HepG2 (cell line): Measurements from ENCODE around the gene SURF6. TPM values are rescaled to one million over a fixed set of nuclear protein-coding genes. Genes with fewer than 3 reads are reported as not detected.

Source experiments
- ATAC-seq: fragments of 200-7000 bp; cut with Tn5 transposase; 3 replicates; pipeline ENCODE4 v1.9.1; 2020; ENCODE audit warnings: mild to moderate bottlenecking, moderate library complexity
- BruUV-seq: library from RNA; stranded (reverse); fragments of 400-500 nt; replicated peaks from 2 replicates; lab custom pipeline; 2021; lab: Mats Ljungman, UMichigan
- CTCF ChIA-PET: fragments of 300-600 bp; formaldehyde crosslinking; extraction: SDS; loops from one replicate; lab custom pipeline; 2021; ENCODE audit warnings: low total read pairs, inconsistent platforms, low intra/inter-chr PET ratio; lab: Yijun Ruan, JAX
- POLR2A ChIA-PET: fragments of 350-600 bp; sonication (Branson Sonifier 250); formaldehyde crosslinking; loops from one replicate; lab custom pipeline; 2020; ENCODE audit warnings: antibody characterized with exemption, inconsistent platforms; lab: Yijun Ruan, JAX
- DNase-seq: peaks from one replicate; pipeline ENCODE4 v3.0.0-alpha.2; 2015; ENCODE audit warnings: low spot score
- FAIRE-seq: peaks from 3 replicates; lab custom pipeline; 2011; peaks lifted over from hg19 to GRCh38; lab: Jason Lieb, UNC
- H2AFZ ChIP-seq: one replicate; pipeline ENCODE4 v1.6.1; 2011; ENCODE audit warnings: low read length, inconsistent platforms
- H3K27ac ChIP-seq: fragments of 300-600 bp; 3 replicates; pipeline ENCODE4 v1.8.0; 2011; ENCODE audit warnings: mixed run types, mild to moderate bottlenecking, mixed read lengths, low read length, inconsistent platforms; ENCODE audit not compliant: insufficient read depth; ENCODE audit errors: extremely low read length
- H3K27me3 ChIP-seq, 2 experiments: fragments of 200-600 bp in 1 of 2; 2 replicates in 1 of 2; 3 replicates in 1 of 2; pipeline versions ENCODE4 v1.6.0 to v1.8.0; 2011; ENCODE audit warnings: low read length in 2 of 2, mild to moderate bottlenecking in 2 of 2, moderate library complexity in 2 of 2, inconsistent platforms in 1 of 2; ENCODE audit not compliant: insufficient read depth in 2 of 2, control insufficient read depth in 1 of 2
- H3K36me3 ChIP-seq, 2 experiments: fragments of 200-600 bp in 1 of 2; replicated peaks in 1 of 2; 2 replicates in 1 of 2; 3 replicates in 1 of 2; pipeline versions ENCODE4 v1.5.1 to v1.8.0; 2011; ENCODE audit warnings: low read length in 2 of 2, inconsistent platforms in 1 of 2; ENCODE audit not compliant: insufficient read depth in 2 of 2, control insufficient read depth in 1 of 2
- H3K4me1 ChIP-seq: 2 replicates; pipeline ENCODE4 v1.5.1; 2012; ENCODE audit warnings: low read length, inconsistent platforms; ENCODE audit not compliant: insufficient read depth
- H3K4me2 ChIP-seq: 2 replicates; pipeline ENCODE4 v1.6.0; 2011; ENCODE audit warnings: low read depth, low read length, inconsistent platforms
- H3K4me3 ChIP-seq, 3 experiments: fragments of 200-600 bp in 1 of 3; sonication (generic), shearing (Covaris generic) in 1 of 3; replicated peaks in 1 of 3; 2 replicates each; pipeline ENCODE4 v1.5.1; 2011 to 2016; ENCODE audit warnings: low read length in 3 of 3, inconsistent platforms in 2 of 3, low read depth in 2 of 3, mild to moderate bottlenecking in 2 of 3, control low read depth in 1 of 3, mixed read lengths in 1 of 3; ENCODE audit not compliant: insufficient read depth in 1 of 3
- H3K79me2 ChIP-seq: one replicate; pipeline ENCODE4 v1.6.1; 2011; ENCODE audit warnings: low read length, inconsistent platforms; ENCODE audit not compliant: insufficient read depth
- H3K9ac ChIP-seq: 2 replicates; pipeline ENCODE4 v1.6.0; 2011; ENCODE audit warnings: mild to moderate bottlenecking, low read depth, low read length, inconsistent platforms; ENCODE audit not compliant: insufficient read depth
- H3K9me3 ChIP-seq: 2 replicates; pipeline ENCODE4 v1.5.1; 2012; ENCODE audit warnings: mild to moderate bottlenecking, low read length
- H4K20me1 ChIP-seq: 2 replicates; pipeline ENCODE4 v1.6.0; 2011; ENCODE audit warnings: inconsistent platforms, mild to moderate bottlenecking, low read length, moderate library complexity; ENCODE audit not compliant: insufficient read depth
- ETV5 ChIP-seq: IDR thresholded peaks from 2 replicates; pipeline ENCODE4 v1.6.1; 2018; ENCODE audit warnings: missing biosample characterization, missing genetic modification reagents, inconsistent platforms, borderline replicate concordance
- GABPA ChIP-seq, 2 experiments: IDR thresholded peaks; 2 replicates each; pipeline ENCODE4 v1.6.1; 2011 to 2016; ENCODE audit warnings: low read depth in 2 of 2, low read length in 1 of 2, missing biosample characterization in 1 of 2, missing genetic modification characterization in 1 of 2
- TMF1 ChIP-seq: sonication (generic); formaldehyde crosslinking; IDR thresholded peaks from 2 replicates; pipeline ENCODE4 v1.8.1; 2022; ENCODE audit warnings: low read depth, missing genetic modification reagents
- ZNF776 ChIP-seq: sonication (generic); formaldehyde crosslinking; IDR thresholded peaks from 2 replicates; pipeline ENCODE4 v1.4.0; 2020; ENCODE audit warnings: mild to moderate bottlenecking, missing genetic modification reagents
- WGBS: methylation state at CpG from one replicate; pipeline ENCODE4 v1.1.6; 2017; ENCODE audit warnings: low lambda C conversion rate; 5-methylcytosine and 5-hydroxymethylcytosine counted together
- in situ Hi-C: cut with HindIII; loops from 2 replicates; pipeline ENCODE4 v1.10.0; 2017; ENCODE audit warnings: low pct_unique_long_range_greater_than_20kb; ENCODE audit not compliant: extremely low pct_ligation_motif_present
- intact Hi-C: fragments of 100-400 bp; cut with micrococcal nuclease; formaldehyde crosslinking; loops from one replicate; pipeline ENCODE4 v1.10.0; 2022; ENCODE audit not compliant: unreplicated experiment
- polyA plus RNA-seq, 8 experiments: library from polyadenylated mRNA; depleted of rRNA in 3 of 8; stranded (reverse) in 7 of 8; unstranded in 1 of 8; fragments of >200 nt; fragmentation: Illumina TruSeq in 4 of 8; extraction: Trizol in 4 of 8; gene quantifications; 2 replicates each; pipeline versions ENCODE4 v1.2.1 to v1.2.3, GENCODE V29; 2011 to 2016; ENCODE audit warnings: low read depth in 4 of 8, missing spikeins in 1 of 8, mixed read lengths in 1 of 8; ENCODE audit not compliant: insufficient read depth in 1 of 8
- total RNA-seq, 5 experiments: library from RNA; depleted of rRNA; stranded (reverse); fragments of >200 nt; fragmentation: Illumina TruSeq; extraction: Trizol; gene quantifications; 2 replicates each; pipeline ENCODE4 v1.2.3, GENCODE V29; 2016; ENCODE audit warnings: low read depth in 1 of 5

Gene SURF6
- total and polyA plus RNA-seq, 2 of the 13 experiments (the other 11 are each of a cell fraction or from before 2014, with no cell fraction given), result 5.9 to 14.7 TPM

GRCh38 chr9:133290751-133291302 is 45.2 kb downstream of the SURF6 start:
- ChIA-PET CTCF (no interaction called here), POLR2A (no interaction called here)
- intact Hi-C loops, result no loop called here
- Histone ChIP-seq H2AFZ (no peak overlapping the region), H3K27me3 (no peaks in the 10 kb centered on the region; a peak in 1 of 5 replicates), H3K36me3 (no peaks in the 10 kb centered on the region), H3K4me3 (no peak overlapping the region), H3K4me2 (no peak overlapping the region), H3K4me1 (no peaks in the 10 kb centered on the region), H3K9ac (no peak overlapping the region), H3K9me3 (peaks cover 27% of the 10 kb centered on the region), H4K20me1 (no peaks in the 10 kb centered on the region), H3K79me2 (no peaks in the 10 kb centered on the region), H3K27ac (no peak overlapping the region)
- ATAC-seq (no peak), DNase-seq (no peak), FAIRE-seq (no peak)
- WGBS, result 85% methylated on average over 2 of the region's 2 CpGs
- BruUV-seq, result no TSS peak
- TF ChIP-seq TMF1 (CRISPR knock-in tag) (no peak), ZNF776 (CRISPR knock-in tag) (no peak), GABPA (IDR thresholded peaks at IDR 0.05; ENCODE audit: low read depth, low read length) (no peak), GABPA (CRISPR knock-in tag; IDR thresholded peaks at IDR 0.05; ENCODE audit: low read depth) (no peak)
- in situ Hi-C loops, result no loop called here

GRCh38 chr9:133286523-133286922 is 49.5 kb downstream of the SURF6 start:
- BruUV-seq, result no TSS peak
- Histone ChIP-seq H4K20me1 (no peaks in the 10 kb centered on the region), H2AFZ (no peak overlapping the region)
- POLR2A ChIA-PET, result no interaction called here
- FAIRE-seq, result no peak
- TF ChIP-seq ETV5 (CRISPR knock-in tag), result no peak
- TF ChIP-seq, all 625 proteins: peak for 0
- Histone ChIP-seq H3K27ac (no peak overlapping the region), H3K4me1 (peaks cover 16% of the 10 kb centered on the region), H3K79me2 (no peaks in the 10 kb centered on the region), H3K27me3 (peaks cover 0 to 2% of the 10 kb centered on the region in 2 experiments; a peak in 1 of 5 replicates), H3K4me2 (no peak overlapping the region), H3K36me3 (no peaks in the 10 kb centered on the region), H3K9ac (no peak overlapping the region), H3K4me3 (no peak overlapping the region), H3K9me3 (peaks cover 20% of the 10 kb centered on the region)
- 0% methylated on average over 2 of the region's 2 CpGs for WGBS
- intact Hi-C loops (no loop called here), in situ Hi-C loops (no loop called here)
- DNase-seq, result no peak
- CTCF ChIA-PET, result no interaction called here
- no peak for ATAC-seq
